Smooth muscle cell (in vitro differentiated cells): ENCODE measurements around the gene PPIP5K2. TPM values are rescaled to one million over a fixed set of nuclear protein-coding genes. Genes with fewer than 3 reads are reported as not detected.

Experiments used
- DNase-seq: peaks from one replicate; lab custom pipeline; 2025; ENCODE audit not compliant: unreplicated experiment; lab: John Stamatoyannopoulos, UW
- H2AFZ ChIP-seq: fragments of 200-600 bp; sonication (generic); 2 replicates; pipeline ENCODE4 v1.6.0; 2016; ENCODE audit warnings: antibody characterized with exemption, low read depth, mild to moderate bottlenecking
- H3F3A ChIP-seq: fragments of 200-600 bp; sonication (generic); 2 replicates; pipeline ENCODE4 v1.6.0; 2017; ENCODE audit warnings: antibody characterized with exemption, low read depth
- H3K27ac ChIP-seq: fragments of 200-600 bp; sonication (generic); 2 replicates; pipeline ENCODE4 v1.5.1; 2016; ENCODE audit warnings: low read depth, mild to moderate bottlenecking
- H3K27me3 ChIP-seq: fragments of 200-600 bp; sonication (generic); 2 replicates; pipeline ENCODE4 v1.6.1; 2016; ENCODE audit warnings: low read depth, mild to moderate bottlenecking
- H3K36me3 ChIP-seq: fragments of 200-600 bp; sonication (generic); 2 replicates; pipeline ENCODE4 v1.5.1; 2016; ENCODE audit warnings: low read depth
- H3K4me1 ChIP-seq: fragments of 200-600 bp; sonication (generic); 2 replicates; pipeline ENCODE4 v1.5.1; 2016; ENCODE audit warnings: low read depth
- H3K4me2 ChIP-seq: fragments of 200-600 bp; sonication (generic); 2 replicates; pipeline ENCODE4 v1.6.0; 2016; ENCODE audit warnings: mild to moderate bottlenecking
- H3K4me3 ChIP-seq: fragments of 200-600 bp; sonication (generic); 2 replicates; pipeline ENCODE4 v1.5.1; 2016; ENCODE audit warnings: mild to moderate bottlenecking
- H3K79me2 ChIP-seq: fragments of 200-600 bp; sonication (generic); 2 replicates; pipeline ENCODE4 v1.6.0; 2016; ENCODE audit warnings: low read depth, mild to moderate bottlenecking
- H3K9ac ChIP-seq: fragments of 200-600 bp; sonication (generic); 2 replicates; pipeline ENCODE4 v1.6.0; 2016; ENCODE audit warnings: low read depth
- H3K9me3 ChIP-seq: fragments of 200-600 bp; sonication (generic); replicated peaks from 2 replicates; pipeline ENCODE4 v1.5.1; 2016; ENCODE audit warnings: low read depth
- H4K20me1 ChIP-seq: fragments of 200-600 bp; sonication (generic); 2 replicates; pipeline ENCODE4 v1.6.0; 2016; ENCODE audit warnings: low read depth
- WGBS: methylation state at CpG from one replicate; pipeline ENCODE4 v1.1.7; 2016; ENCODE audit warnings: low lambda C conversion rate; 5-methylcytosine and 5-hydroxymethylcytosine counted together
- polyA plus RNA-seq: library from polyadenylated mRNA; unstranded; fragments of >200 nt; fragmentation: Nextera tagmentation; extraction: Ambion mirVana; gene quantifications from 2 replicates; pipeline ENCODE4 v1.2.1, GENCODE V29; 2016
- total RNA-seq: library from RNA; depleted of rRNA; stranded (reverse); fragments of >200 nt; gene quantifications from 2 replicates; pipeline ENCODE4 v1.2.3, GENCODE V29; 2014
- TF ChIP-seq, protein P1 (sequence below): fragments of 200-600 bp; sonication (generic); IDR thresholded peaks from 2 replicates; pipeline ENCODE4 v1.5.1; 2017; ENCODE audit warnings: borderline replicate concordance, mild to moderate bottlenecking, antibody characterized with exemption; ENCODE audit not compliant: insufficient read depth, poor library complexity, severe bottlenecking

PPIP5K2 gene
- total and polyA plus RNA-seq, 2 experiments from 2014 or later: 22.6 to 90.3 TPM

DNA sequence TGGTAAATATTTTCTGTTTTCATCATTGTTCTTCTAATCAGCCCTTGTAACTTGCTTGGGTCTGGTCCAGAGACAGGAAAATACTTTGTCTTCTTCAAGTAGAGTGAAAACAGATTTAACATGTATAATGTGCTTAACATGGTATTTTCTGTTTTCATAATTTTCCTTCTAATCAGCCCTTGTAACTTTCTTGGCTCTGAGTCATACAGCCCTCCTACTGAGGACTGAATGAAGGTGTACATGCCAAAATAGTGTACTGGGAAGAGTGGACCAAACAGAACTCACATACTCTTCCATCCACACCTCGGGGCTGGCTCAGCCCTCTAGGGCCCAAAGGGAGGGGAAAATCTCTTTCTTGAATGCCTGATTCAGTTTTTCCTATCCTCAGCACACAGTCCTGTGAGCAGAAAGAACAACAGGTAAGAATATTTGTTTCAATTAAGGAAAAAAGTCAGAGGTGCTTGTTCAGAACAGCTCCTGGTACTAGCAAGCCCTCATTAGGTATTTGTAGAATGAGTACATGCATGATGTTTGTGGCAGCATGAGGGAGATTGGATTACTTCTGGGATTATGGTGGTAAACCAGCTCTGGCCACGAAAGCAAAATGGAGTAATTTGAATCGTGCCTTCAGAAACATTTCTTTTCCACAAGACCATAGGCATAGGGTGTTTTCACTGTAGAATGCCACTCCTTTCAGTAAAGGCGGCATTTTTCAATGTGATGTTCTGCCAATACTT lies 114.3 kb downstream of the PPIP5K2 start:
- Histone ChIP-seq H3K4me2 (no peak overlapping the region), H3F3A (no peaks in the 10 kb centered on the region), H3K79me2 (no peaks in the 10 kb centered on the region), H3K4me3 (no peak overlapping the region), H3K9me3 (peaks cover 8% of the 10 kb centered on the region), H3K27me3 (no peaks in the 10 kb centered on the region), H4K20me1 (no peaks in the 10 kb centered on the region), H3K36me3 (no peaks in the 10 kb centered on the region), H3K27ac (no peak overlapping the region), H3K9ac (no peak overlapping the region), H3K4me1 (no peaks in the 10 kb centered on the region), H2AFZ (no peak overlapping the region)
- WGBS: 64% methylated on average over 4 of the region's 4 CpGs
- TF ChIP-seq, protein P1, sequence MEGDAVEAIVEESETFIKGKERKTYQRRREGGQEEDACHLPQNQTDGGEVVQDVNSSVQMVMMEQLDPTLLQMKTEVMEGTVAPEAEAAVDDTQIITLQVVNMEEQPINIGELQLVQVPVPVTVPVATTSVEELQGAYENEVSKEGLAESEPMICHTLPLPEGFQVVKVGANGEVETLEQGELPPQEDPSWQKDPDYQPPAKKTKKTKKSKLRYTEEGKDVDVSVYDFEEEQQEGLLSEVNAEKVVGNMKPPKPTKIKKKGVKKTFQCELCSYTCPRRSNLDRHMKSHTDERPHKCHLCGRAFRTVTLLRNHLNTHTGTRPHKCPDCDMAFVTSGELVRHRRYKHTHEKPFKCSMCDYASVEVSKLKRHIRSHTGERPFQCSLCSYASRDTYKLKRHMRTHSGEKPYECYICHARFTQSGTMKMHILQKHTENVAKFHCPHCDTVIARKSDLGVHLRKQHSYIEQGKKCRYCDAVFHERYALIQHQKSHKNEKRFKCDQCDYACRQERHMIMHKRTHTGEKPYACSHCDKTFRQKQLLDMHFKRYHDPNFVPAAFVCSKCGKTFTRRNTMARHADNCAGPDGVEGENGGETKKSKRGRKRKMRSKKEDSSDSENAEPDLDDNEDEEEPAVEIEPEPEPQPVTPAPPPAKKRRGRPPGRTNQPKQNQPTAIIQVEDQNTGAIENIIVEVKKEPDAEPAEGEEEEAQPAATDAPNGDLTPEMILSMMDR: no peak
- no peak for DNase-seq

DNA sequence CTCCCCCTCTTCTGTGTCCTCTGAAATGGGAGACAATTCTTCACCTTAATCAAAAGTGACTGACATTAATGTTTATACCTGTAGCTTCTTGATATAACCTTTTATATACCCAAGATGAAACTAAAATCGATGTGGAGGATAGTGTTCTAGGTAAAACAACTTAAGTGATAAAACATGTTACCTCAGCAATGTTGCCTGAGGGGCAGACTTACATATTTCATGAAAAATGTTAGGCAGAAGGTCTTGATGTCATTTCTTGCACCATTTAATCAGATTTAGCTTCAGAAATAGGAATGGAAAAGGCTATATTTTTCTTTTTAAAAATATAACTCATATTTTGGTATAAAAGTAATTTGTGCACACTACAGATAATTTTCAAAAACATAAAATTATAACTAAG lies 115.8 kb downstream of the PPIP5K2 start:
- Histone ChIP-seq H3K36me3 (no peaks in the 10 kb centered on the region), H3K79me2 (no peaks in the 10 kb centered on the region), H4K20me1 (no peaks in the 10 kb centered on the region), H3K4me2 (no peak overlapping the region), H3K9ac (no peak overlapping the region), H3K4me3 (no peak overlapping the region), H3K27ac (no peak overlapping the region), H2AFZ (no peak overlapping the region), H3K9me3 (peaks cover 13% of the 10 kb centered on the region), H3K27me3 (no peaks in the 10 kb centered on the region), H3F3A (no peaks in the 10 kb centered on the region), H3K4me1 (no peaks in the 10 kb centered on the region)
- no peak for DNase-seq
- 91% methylated on average over 1 of the region's 1 CpG for WGBS
- TF ChIP-seq, protein P1: no peak

DNA sequence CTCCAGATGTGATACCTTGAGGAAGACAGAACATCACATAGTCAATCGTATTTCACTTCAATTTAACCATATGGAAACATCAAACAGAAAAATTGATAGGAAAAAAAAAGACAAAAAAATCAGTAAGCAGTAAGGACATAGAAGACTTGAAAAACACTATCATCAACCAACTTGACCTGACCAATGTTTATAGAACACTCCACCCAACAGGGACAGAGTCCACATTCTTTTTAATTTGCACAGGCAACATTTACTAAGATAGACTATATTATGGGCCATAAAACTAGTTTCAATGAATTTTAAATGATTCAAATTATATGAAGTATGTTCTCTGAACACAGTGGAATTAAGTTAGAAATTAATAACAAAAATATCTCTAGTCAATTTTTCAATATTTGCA lies 117.7 kb downstream of the PPIP5K2 start:
- H2AFZ ChIP-seq: no peak overlapping the region
- H3K4me3 ChIP-seq: no peak overlapping the region
- no peaks in the 10 kb centered on the region for H3F3A ChIP-seq
- H3K9ac ChIP-seq: no peak overlapping the region
- H4K20me1 ChIP-seq: no peaks in the 10 kb centered on the region
- peaks cover 13% of the 10 kb centered on the region for H3K9me3 ChIP-seq
- H3K27me3 ChIP-seq: no peaks in the 10 kb centered on the region
- no peak overlapping the region for H3K4me2 ChIP-seq
- H3K36me3 ChIP-seq: no peaks in the 10 kb centered on the region
- H3K4me1 ChIP-seq: no peaks in the 10 kb centered on the region
- WGBS: 93% methylated on average over 1 of the region's 1 CpG
- no peak overlapping the region for H3K27ac ChIP-seq
- no peak for DNase-seq
- no peaks in the 10 kb centered on the region for H3K79me2 ChIP-seq
- TF ChIP-seq, protein P1: no peak

DNA sequence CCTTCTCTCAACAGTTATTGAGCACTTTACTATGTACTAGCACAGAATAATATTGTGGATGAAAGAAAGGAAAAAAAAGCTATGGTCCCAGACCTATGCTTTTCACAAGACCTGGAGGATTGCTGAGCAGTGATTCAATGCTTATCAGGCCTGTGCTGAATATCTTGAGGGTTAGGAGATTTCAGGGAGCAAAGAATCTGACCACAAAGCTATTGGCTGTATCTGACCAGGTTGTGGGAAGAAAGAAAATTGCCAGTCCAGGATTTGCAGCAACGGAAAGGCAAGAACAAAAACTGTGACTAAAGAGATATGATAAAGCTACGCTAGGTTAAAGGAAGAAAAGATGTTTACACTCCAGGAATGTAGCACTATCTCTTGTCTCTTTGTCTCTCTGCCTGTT lies 123.6 kb downstream of the PPIP5K2 start:
- TF ChIP-seq, protein P1: no peak
- no peaks in the 10 kb centered on the region for H4K20me1 ChIP-seq
- H3F3A ChIP-seq: no peaks in the 10 kb centered on the region
- DNase-seq: no peak
- H3K9me3 ChIP-seq: peaks cover 13% of the 10 kb centered on the region
- WGBS: 16% methylated on average over 2 of the region's 2 CpGs
- H3K4me2 ChIP-seq: peak overlapping the region; percentile 3
- H2AFZ ChIP-seq: no peak overlapping the region
- no peak overlapping the region for H3K27ac ChIP-seq
- H3K9ac ChIP-seq: no peak overlapping the region
- no peaks in the 10 kb centered on the region for H3K27me3 ChIP-seq
- H3K4me3 ChIP-seq: no peak overlapping the region
- H3K36me3 ChIP-seq: no peaks in the 10 kb centered on the region
- no peaks in the 10 kb centered on the region for H3K4me1 ChIP-seq
- no peaks in the 10 kb centered on the region for H3K79me2 ChIP-seq
